ENCODE measurements around the gene SPOUT1.
"Not testable (repeated sequence)": the region's sequence is repeated elsewhere in the genome, so short reads cannot be mapped to it uniquely, and the experiment has no call there.

SPOUT1 gene

GRCh38 chr9:128845186-128845931 lies 15.8 kb upstream of the SPOUT1 start:
- no peak for TF ChIP-seq CTCF (IDR thresholded peaks at IDR 0.05; ENCODE audit: low read depth, low read length)
- in situ Hi-C loops (cut with HindIII; ENCODE audit: low sequenced_read_pairs) = no loop called here
- DNase-seq (ENCODE audit: low read depth, low spot score) = no peak
- H3K4me3 ChIP-seq (ENCODE audit: low read depth, low read length) = no peak overlapping the region

- DNase-seq (ENCODE audit: low read depth, low spot score); H3K4me3 ChIP-seq (ENCODE audit: low read depth, low read length); in situ Hi-C loops (cut with HindIII; ENCODE audit: low sequenced_read_pairs): not testable (repeated sequence)
Observed at GRCh38 chr9:128843171-128843570, 13.6 kb upstream of the SPOUT1 start.

GRCh38 chr9:128841694-128842492 lies 12.3 kb upstream of the SPOUT1 start:
- in situ Hi-C loops (cut with HindIII; ENCODE audit: low sequenced_read_pairs) = no loop called here
- no peak for TF ChIP-seq CTCF (IDR thresholded peaks at IDR 0.05; ENCODE audit: low read depth, low read length)
- DNase-seq (ENCODE audit: low read depth, low spot score) = no peak
- no peak overlapping the region for H3K4me3 ChIP-seq (ENCODE audit: low read depth, low read length)

GRCh38 chr9:128840524-128840923 lies 10.9 kb upstream of the SPOUT1 start:
- DNase-seq (ENCODE audit: low read depth, low spot score) = no peak
- in situ Hi-C loops (cut with HindIII; ENCODE audit: low sequenced_read_pairs) = no loop called here
- no peak for TF ChIP-seq CTCF (IDR thresholded peaks at IDR 0.05; ENCODE audit: low read depth, low read length)
- no peak overlapping the region for H3K4me3 ChIP-seq (ENCODE audit: low read depth, low read length)

GRCh38 chr9:128838338-128838737 lies 8.7 kb upstream of the SPOUT1 start:
- in situ Hi-C loops (cut with HindIII; ENCODE audit: low sequenced_read_pairs) = no loop called here
- no peak overlapping the region for H3K4me3 ChIP-seq (ENCODE audit: low read depth, low read length)
- DNase-seq (ENCODE audit: low read depth, low spot score) = no peak
- TF ChIP-seq CTCF (IDR thresholded peaks at IDR 0.05; ENCODE audit: low read depth, low read length) = no peak

GRCh38 chr9:128836509-128837145 lies 7.0 kb upstream of the SPOUT1 start:
- no peak overlapping the region for H3K4me3 ChIP-seq (ENCODE audit: low read depth, low read length)
- DNase-seq (ENCODE audit: low read depth, low spot score) = no peak
- in situ Hi-C loops (cut with HindIII; ENCODE audit: low sequenced_read_pairs) = no loop called here
- no peak for TF ChIP-seq CTCF (IDR thresholded peaks at IDR 0.05; ENCODE audit: low read depth, low read length)

All from astrocyte of the spinal cord (primary cell).